ENCODE results near the gene RHBDD1.
"Not testable (repeated sequence)": the region's sequence is repeated elsewhere in the genome, so short reads cannot be mapped to it uniquely, and the experiment has no call there.

RHBDD1 gene

GRCh38 chr2:226799976-226800940, 35.6 kb upstream of the RHBDD1 start:
- DNase-seq: no peak

GRCh38 chr2:226800941-226801784, 34.7 kb upstream of the RHBDD1 start:
- peak; percentile 48 for DNase-seq

GRCh38 chr2:226802573-226802972, 33.3 kb upstream of the RHBDD1 start:
- peak; percentile 42 for DNase-seq

GRCh38 chr2:226803410-226803809, 32.4 kb upstream of the RHBDD1 start:
- DNase-seq: no peak

GRCh38 chr2:226813148-226813701, 22.6 kb upstream of the RHBDD1 start:
- peak; percentile 5 for DNase-seq

- no peak for DNase-seq
These were observed 16.9 kb upstream of the RHBDD1 start for GRCh38 chr2:226818930-226819329.

- no peak for DNase-seq
These were observed 10.8 kb upstream of the RHBDD1 start for GRCh38 chr2:226825056-226825455.

- DNase-seq: no peak
These were observed 7.7 kb upstream of the RHBDD1 start for GRCh38 chr2:226828191-226828590.

- no peak for DNase-seq
These were observed 5.9 kb upstream of the RHBDD1 start for GRCh38 chr2:226829721-226830631.

- no peak for DNase-seq
These were observed 4.6 kb upstream of the RHBDD1 start for GRCh38 chr2:226831266-226831665.

- DNase-seq: no peak
These were observed 3.8 kb upstream of the RHBDD1 start for GRCh38 chr2:226832061-226832460.

GRCh38 chr2:226834880-226835279, 974 bp upstream of the RHBDD1 start:
- DNase-seq: not testable (repeated sequence)

GRCh38 chr2:226835420-226835795, 446 bp upstream of the RHBDD1 start:
- peak; percentile 45 for DNase-seq

GRCh38 chr2:226836548-226836885, 663 bp downstream of the RHBDD1 start:
- no peak for DNase-seq

GRCh38 chr2:226837334-226837733, 1.5 kb downstream of the RHBDD1 start:
- DNase-seq: no peak

GRCh38 chr2:226837787-226838603, 2.1 kb downstream of the RHBDD1 start:
- DNase-seq: no peak

GRCh38 chr2:226838722-226839121, 2.9 kb downstream of the RHBDD1 start:
- DNase-seq: no peak

- DNase-seq: no peak
These were observed 3.3 kb downstream of the RHBDD1 start for GRCh38 chr2:226839161-226839560.

GRCh38 chr2:226839951-226840350, 4.1 kb downstream of the RHBDD1 start:
- no peak for DNase-seq

GRCh38 chr2:226843001-226843400, 7.1 kb downstream of the RHBDD1 start:
- DNase-seq: not testable (repeated sequence)

- DNase-seq: no peak
These were observed 9.7 kb downstream of the RHBDD1 start for GRCh38 chr2:226845386-226846116.
